ENCODE data around the gene ELAVL4. TPM values are rescaled to one million over a fixed set of nuclear protein-coding genes. Genes with fewer than 3 reads are reported as not detected.

ELAVL4 gene
- total and polyA plus RNA-seq, 9 of the 15 experiments (the other 6 are each of a cell fraction or from before 2014, with no cell fraction given), result not detected

DNA sequence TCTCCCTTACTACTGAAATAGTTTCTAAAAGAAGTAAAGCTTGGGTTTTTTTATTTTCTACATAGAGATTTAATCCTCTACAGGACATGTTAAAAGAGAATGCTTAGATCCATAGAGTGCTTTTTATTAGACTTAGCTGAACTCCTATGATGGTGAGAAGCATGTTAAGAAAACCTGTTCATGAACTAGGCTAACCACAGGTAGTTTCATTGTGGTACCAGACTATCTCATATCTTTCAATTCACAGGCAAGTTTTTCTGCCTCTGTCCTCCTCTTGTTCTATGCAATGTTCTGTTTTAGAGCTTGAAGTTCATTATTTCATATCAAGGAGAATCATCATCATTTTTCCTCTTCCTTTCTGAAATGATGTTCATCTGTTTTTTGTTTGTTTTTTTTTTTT lies 65.4 kb downstream of the ELAVL4 start:
- no peak for FAIRE-seq
- H3K27me3 ChIP-seq (ENCODE audit: control insufficient read depth in 2 of 2, insufficient read depth in 2 of 2, low read length in 2 of 2), result no peaks in the 10 kb centered on the region
- no peak overlapping the region for H3K27ac ChIP-seq (ENCODE audit: extremely low read depth, low read depth, low read length)
- H3K4me3 ChIP-seq, result no peak overlapping the region
- no peaks in the 10 kb centered on the region for H3K36me3 ChIP-seq (ENCODE audit: control insufficient read depth, insufficient read depth, low read length)
- ChIA-PET CTCF (ENCODE audit: low intra/inter-chr PET ratio) (no interaction called here), POLR2A (no interaction called here)
- no peaks in the 10 kb centered on the region for H3K9me1 ChIP-seq (ENCODE audit: control insufficient read depth, insufficient read depth, low read length)
- no peaks in the 10 kb centered on the region for H3K79me2 ChIP-seq (ENCODE audit: control insufficient read depth, insufficient read depth, low read length)
- H3K4me1 ChIP-seq (replicated peaks in 1 of 2; ENCODE audit: control insufficient read depth in 2 of 2, insufficient read depth in 2 of 2, low read length in 2 of 2), result no peaks in the 10 kb centered on the region
- H3K4me2 ChIP-seq (ENCODE audit: insufficient read depth, low read length), result no peak overlapping the region
- no peak overlapping the region for H3K9ac ChIP-seq (ENCODE audit: insufficient read depth in 1 of 2, low read depth in 2 of 2, low read length in 2 of 2)
- in situ Hi-C loops (cut with MboI), result no loop called here
- no peaks in the 10 kb centered on the region for H3K9me3 ChIP-seq (replicated peaks; ENCODE audit: control insufficient read depth, insufficient read depth, low read depth, low read length)
- ATAC-seq, result no peak
- H4K20me1 ChIP-seq (replicated peaks; ENCODE audit: control insufficient read depth, insufficient read depth, low read length), result no peaks in the 10 kb centered on the region
- no peak overlapping the region for H2AFZ ChIP-seq (ENCODE audit: low read depth, low read length)
- TF ChIP-seq ZFP36 (IDR thresholded peaks at IDR 0.05; ENCODE audit: low read depth, low read length, partially characterized antibody) (no peak), E2F3 (CRISPR knock-in tag; IDR thresholded peaks at IDR 0.05) (no peak), NFE2L1 (tag; IDR thresholded peaks at IDR 0.05; ENCODE audit: borderline replicate concordance, low read depth) (no peak), MECOM (CRISPR knock-in tag; IDR thresholded peaks at IDR 0.05) (no peak), ELF4 (CRISPR knock-in tag; IDR thresholded peaks at IDR 0.05) (no peak), ZSCAN32 (CRISPR knock-in tag; IDR thresholded peaks at IDR 0.05) (no peak), MTF1 (CRISPR knock-in tag; IDR thresholded peaks at IDR 0.05; ENCODE audit: borderline replicate concordance) (no peak), ZNF263 (CRISPR knock-in tag; IDR thresholded peaks at IDR 0.05; ENCODE audit: borderline replicate concordance) (no peak), RUNX1 (IDR thresholded peaks at IDR 0.05; ENCODE audit: low read depth) (no peak)
- TF ChIP-seq, protein P1, sequence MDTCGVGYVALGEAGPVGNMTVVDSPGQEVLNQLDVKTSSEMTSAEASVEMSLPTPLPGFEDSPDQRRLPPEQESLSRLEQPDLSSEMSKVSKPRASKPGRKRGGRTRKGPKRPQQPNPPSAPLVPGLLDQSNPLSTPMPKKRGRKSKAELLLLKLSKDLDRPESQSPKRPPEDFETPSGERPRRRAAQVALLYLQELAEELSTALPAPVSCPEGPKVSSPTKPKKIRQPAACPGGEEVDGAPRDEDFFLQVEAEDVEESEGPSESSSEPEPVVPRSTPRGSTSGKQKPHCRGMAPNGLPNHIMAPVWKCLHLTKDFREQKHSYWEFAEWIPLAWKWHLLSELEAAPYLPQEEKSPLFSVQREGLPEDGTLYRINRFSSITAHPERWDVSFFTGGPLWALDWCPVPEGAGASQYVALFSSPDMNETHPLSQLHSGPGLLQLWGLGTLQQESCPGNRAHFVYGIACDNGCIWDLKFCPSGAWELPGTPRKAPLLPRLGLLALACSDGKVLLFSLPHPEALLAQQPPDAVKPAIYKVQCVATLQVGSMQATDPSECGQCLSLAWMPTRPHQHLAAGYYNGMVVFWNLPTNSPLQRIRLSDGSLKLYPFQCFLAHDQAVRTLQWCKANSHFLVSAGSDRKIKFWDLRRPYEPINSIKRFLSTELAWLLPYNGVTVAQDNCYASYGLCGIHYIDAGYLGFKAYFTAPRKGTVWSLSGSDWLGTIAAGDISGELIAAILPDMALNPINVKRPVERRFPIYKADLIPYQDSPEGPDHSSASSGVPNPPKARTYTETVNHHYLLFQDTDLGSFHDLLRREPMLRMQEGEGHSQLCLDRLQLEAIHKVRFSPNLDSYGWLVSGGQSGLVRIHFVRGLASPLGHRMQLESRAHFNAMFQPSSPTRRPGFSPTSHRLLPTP (IDR thresholded peaks at IDR 0.05; ENCODE audit: borderline replicate concordance, extremely low read depth, insufficient read length), result no peak
- TF ChIP-seq, protein P2, sequence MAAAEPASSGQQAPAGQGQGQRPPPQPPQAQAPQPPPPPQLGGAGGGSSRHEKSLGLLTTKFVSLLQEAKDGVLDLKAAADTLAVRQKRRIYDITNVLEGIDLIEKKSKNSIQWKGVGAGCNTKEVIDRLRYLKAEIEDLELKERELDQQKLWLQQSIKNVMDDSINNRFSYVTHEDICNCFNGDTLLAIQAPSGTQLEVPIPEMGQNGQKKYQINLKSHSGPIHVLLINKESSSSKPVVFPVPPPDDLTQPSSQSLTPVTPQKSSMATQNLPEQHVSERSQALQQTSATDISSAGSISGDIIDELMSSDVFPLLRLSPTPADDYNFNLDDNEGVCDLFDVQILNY (CRISPR knock-in tag; IDR thresholded peaks at IDR 0.05), result no peak
- TF ChIP-seq, protein P3, sequence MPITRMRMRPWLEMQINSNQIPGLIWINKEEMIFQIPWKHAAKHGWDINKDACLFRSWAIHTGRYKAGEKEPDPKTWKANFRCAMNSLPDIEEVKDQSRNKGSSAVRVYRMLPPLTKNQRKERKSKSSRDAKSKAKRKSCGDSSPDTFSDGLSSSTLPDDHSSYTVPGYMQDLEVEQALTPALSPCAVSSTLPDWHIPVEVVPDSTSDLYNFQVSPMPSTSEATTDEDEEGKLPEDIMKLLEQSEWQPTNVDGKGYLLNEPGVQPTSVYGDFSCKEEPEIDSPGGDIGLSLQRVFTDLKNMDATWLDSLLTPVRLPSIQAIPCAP (CRISPR knock-in tag; IDR thresholded peaks at IDR 0.05; ENCODE audit: borderline replicate concordance), result no peak
- TF ChIP-seq, protein P4, sequence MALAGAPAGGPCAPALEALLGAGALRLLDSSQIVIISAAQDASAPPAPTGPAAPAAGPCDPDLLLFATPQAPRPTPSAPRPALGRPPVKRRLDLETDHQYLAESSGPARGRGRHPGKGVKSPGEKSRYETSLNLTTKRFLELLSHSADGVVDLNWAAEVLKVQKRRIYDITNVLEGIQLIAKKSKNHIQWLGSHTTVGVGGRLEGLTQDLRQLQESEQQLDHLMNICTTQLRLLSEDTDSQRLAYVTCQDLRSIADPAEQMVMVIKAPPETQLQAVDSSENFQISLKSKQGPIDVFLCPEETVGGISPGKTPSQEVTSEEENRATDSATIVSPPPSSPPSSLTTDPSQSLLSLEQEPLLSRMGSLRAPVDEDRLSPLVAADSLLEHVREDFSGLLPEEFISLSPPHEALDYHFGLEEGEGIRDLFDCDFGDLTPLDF (CRISPR knock-in tag; IDR thresholded peaks at IDR 0.05), result no peak
- DNase-seq (ENCODE audit: extremely low read depth in 1 of 4, low spot score in 3 of 4), result no peak
- intact Hi-C loops (cut with micrococcal nuclease), result no loop called here
- no TSS peak for BruUV-seq (replicated peaks)
